ENCODE data around the gene ALDH3B2. TPM values are rescaled to one million over a fixed set of nuclear protein-coding genes. Genes with fewer than 3 reads are reported as not detected.
"Not testable (repeated sequence)": the region's sequence is repeated elsewhere in the genome, so short reads cannot be mapped to it uniquely, and the experiment has no call there.

The ALDH3B2 gene
- total RNA-seq, 1 donor from 2014 or later = not detected

DNA sequence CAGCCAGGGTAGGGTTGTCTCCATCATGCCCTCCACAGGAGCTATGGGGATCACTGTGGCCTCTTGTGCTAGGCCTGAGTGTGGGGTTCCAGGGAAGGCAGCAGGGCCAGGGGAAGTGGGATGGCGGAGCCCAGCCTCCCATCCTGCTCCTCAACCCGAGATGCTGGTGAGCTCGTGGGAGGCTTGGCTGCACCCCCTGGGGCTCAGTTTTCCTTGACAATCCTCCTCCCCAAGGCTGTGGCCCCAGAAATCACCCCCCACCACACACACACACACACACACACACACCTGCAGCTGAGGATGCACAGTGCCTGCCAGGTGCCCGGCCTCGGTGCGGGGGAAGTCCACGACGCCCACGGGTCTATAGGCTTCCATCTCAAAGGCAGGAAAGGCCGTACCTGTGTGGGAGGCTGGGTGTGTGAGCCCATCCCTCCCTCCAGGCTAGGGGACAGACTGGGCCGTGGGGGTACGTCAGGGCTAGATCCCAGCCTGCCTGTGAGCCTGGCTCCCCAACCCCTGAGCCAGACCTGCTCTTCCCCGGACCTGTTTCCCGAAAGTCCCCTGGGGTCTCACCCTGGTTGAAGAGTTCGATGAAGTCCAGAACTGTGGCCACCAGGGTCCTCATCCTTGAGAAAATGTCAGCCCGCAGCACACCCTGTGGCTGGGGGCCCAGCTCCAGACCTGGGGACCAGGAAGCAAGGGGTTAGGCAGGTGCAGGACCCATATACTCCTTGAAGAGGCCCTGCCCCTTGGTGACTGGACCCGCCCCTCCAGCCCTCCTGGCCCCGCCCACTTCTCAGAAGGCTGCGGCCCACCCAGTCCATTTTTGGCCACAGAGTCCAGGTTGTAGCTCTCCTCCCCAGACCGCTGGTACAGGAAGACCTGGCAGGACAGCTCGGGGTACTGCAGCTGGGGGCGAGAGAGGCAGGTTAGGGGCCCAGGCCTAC, 29.7 kb downstream of the ALDH3B2 start:
- DNase-seq (ENCODE audit: low read depth, low spot score) = no peak

DNA sequence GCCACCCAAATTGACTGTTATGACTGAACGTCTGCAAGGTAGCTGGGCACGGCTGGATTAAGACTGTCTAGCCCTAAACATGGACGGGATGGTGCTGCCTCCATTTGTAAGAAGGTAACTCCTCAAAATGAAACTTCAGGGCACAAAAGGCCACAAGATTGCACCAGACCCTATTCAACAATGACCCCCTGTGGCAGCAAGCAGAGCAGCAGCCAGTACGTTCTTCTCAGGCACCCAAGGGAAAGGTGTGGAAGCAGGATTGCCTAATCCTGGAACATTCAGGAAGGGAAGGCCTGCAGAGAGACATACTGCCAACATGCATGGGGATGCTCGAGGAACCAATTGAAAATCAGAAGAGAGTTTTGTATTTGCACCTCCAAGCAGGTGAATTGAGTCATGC, 30.4 kb downstream of the ALDH3B2 start:
- DNase-seq (ENCODE audit: low read depth, low spot score) = no peak

DNA sequence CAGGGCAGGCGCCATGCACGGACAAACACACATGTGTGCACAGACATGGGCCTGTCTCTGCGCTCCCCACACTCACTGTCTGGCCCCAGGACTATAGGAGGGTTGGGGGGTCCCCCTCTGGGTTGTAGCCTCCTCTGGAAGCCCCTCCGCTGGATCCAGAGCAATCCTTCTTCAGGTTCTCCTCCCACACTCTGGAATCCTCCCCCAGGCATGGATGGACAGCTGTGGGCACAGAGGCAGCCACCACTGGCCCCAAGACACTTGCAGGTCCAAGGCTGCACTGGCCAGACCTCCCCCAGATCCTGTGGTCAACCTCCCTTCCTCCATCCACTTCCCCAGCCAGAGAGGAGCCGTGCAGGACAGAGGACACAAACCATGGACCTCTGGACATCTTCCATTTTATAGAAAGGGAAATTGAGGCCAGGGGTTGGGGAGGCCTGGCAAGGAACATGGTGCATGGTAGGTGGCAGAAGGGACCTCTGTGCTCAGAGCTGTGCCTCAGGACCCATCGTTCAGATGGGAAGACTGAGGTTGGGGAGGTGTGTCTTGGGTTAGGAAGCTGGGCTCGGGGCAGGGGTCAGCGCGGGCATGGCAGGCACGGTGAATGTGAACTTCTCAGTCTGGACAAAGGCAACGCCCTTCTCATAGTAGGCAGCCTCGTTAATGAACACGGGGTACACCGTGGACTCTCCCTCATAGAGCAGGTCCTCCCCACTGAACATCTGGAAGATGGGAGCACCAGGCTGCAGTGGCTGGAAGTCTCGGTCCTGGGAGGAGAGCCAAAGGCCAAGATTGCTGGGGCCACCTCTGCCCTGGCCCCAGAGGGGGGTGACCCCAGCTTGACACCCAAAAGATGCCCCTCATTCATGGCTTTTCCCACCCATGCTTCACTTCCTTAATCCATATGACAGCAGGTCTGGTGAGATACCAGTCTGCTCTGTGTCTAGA, 32.0 kb downstream of the ALDH3B2 start:
- DNase-seq (ENCODE audit: low read depth, low spot score) = no peak

DNA sequence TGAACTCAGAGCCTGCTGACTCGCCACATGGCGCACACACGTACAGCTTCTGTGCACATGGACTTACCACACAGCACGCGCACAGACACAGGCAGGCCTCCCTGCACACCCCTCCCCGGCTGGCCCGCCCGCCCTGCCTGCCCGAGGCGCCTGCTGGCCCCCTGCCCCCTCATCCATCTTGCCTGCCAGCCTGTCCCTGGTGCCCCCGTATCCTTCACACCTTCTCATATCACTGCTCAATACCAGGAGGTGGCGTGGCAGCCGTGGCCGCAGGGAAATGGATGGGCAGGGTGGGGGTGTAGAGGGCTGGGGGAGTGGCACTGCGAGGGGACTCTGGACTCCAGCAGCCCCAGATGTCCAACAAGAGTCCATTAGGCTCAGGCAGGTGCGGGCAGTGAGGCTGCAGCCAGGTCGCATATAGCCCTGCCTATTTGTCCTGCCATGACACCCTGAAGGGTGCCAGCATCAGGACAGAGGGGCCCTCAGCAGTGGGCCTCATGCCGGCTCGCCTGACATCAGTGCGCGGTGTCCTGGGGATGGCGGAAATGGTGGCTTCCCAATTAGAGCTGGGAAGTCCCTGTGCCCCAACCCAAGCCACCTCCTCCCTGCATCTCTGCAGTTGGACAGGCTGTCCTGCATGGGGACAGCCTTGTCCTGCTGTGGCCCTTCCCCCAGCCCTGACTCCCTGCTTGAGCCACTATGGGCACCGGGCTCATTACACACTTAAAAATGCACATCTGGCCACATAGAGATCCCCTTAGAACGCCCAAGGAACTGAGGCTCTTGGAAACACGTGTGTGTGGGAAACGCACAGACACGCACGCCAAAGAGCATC, 32.9 kb downstream of the ALDH3B2 start:
- no peak for DNase-seq (ENCODE audit: low read depth, low spot score)

DNA sequence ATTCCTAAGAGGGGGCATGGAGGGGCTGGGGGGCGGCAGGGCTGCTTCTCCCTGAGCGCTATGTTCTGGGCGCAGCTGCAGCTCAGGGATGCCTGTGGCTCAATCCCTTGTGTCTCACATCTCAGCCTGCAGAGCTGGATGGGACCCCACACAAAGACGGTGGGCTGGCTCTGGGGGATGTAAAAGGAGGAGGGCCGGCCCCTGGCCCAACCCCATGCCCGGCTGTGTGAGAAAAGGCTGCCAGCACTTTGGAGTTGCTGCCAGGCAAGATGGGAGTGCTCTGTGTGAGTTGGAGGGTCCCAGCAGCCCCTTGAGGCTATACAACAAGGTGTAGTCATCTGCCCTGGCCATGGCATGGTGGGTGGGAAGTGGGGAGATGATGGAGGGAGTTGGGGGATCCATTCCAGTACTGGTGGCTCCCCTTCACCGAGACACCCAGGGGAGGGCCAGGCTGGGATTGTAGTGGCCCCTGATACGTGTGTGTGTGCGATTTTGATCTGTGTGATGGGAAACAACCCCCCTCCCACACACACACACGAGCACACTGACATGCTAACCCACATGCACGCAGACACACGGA, 33.6 kb downstream of the ALDH3B2 start:
- DNase-seq (ENCODE audit: low read depth, low spot score) = no peak

DNA sequence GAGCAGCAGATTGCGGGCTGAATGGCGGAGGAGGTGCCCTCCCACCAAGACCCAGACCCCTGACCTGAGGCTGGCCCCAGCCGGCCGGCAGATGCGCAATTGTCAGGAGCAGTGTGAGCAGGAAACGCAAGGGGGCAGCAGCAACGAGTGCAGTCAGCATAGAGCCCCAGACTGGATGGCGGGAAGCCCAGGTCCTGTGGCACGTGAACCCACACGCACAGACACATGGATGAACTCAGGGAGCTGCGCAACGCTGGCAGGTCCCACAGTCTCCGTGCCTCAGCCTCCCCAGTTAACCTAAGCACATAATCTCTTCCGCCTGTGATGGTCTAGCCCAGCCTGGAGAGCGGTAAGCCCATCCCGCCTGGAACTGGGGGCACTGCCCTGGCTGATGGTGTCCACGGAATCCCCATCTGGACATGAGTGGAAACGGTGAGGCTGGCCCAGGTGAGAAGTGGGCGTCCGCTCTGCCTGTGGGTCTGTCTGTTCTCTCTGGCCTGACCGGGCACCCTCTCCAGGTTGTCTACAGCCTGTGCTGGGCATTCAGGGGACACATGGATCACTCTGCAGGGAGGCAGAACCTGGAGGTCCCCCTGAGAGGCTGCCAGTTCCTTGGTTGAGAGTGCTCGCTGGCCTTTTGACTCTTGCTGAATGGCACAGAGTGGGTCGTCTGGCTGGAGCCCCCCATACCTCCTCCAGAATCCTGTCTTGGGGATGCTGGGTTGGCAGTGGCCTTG, 34.2 kb downstream of the ALDH3B2 start:
- DNase-seq (ENCODE audit: low read depth, low spot score) = no peak

DNA sequence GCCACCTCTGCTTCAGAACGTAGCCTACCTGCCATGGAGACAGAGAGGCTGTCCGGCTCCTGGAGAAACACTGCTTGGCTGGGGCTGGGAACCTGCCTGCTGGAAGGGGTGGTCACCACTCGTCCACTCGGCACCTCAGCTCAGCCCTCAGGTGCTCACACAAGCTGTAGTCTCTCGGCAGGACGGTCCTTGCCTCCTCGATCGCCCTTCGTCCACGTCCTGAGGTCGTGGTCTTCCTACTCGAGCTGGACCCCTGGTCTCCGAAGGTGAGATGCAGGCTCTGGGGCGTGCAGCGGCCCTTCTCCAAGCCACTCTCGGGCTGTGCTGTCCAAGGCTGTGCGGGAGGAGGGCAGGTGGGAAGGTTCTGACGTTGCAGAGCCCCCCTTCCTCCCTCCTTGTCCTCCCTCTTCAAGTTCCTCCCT, 35.0 kb downstream of the ALDH3B2 start, which contains the start of gene TBX10:
Gene TBX10, minus strand, starts transcription at position 326 of the 422 bp plus-strand sequence. Its CDS starts 291 bp downstream, at position 35.
- DNase-seq (ENCODE audit: low read depth, low spot score) = no peak

DNA sequence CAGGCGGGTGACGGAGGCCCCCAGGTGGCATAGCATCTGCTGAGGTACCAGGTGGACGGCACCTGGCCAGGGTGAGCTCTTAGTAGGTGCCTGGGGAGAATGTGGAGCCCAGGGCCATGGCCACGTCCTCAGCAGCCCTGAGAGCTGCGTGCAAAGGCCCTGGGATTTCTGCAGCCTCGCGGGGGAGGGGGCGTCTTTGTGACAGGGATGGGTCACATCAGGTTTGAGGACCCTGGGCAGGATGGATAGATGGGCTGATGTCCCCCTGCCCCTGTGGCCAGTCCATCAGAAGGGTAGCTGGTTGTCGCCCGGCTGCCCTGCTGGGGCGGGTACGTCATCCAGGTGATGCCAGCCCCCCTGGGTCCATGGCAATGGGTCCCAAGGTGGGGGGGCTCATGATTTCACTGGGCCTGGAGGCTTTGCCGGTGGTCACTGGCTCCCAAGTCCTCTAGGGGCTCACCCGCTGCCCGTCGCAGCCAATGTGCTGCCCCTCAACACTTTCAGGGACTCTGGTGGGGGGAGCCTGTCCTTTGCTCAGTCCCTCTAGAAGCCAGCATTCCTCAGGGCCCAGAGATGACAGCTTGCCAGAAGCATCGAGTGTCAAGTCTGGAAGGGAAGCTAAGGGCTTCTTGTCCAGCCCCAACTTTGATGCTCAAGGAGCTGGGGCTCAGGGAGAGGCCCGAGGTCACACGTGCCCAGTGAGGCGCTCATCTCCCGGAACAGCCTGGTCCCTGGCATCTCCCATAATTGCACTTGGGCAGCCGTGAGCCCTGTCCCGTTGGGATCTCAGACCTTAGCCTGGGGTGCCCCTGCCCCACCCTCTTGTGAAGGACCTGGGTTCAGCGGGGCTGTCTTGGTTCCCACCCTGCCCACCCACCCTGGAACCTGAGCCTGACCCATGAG, 35.6 kb downstream of the ALDH3B2 start:
- no peak for DNase-seq (ENCODE audit: low read depth, low spot score)

DNA sequence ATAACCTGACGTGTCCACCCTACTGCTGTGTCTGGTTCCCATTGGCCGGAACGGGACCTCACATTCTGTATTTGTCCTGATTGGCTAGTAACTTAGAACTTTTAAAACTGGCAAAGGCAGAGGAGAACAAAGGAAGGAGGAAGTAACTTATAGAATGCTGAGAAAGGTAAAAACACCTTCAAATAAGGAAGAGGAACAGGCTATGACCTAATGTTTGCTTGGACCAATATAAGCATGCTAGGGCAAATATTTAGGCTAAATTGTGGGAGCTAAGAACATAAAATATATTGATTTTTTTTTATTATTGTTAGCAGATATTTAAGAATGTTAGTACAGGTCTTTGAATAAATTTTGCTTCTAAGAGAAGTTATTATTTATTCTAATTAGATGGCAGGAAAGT, 37.0 kb downstream of the ALDH3B2 start:
- not testable (repeated sequence) for DNase-seq (ENCODE audit: low read depth, low spot score)

DNA sequence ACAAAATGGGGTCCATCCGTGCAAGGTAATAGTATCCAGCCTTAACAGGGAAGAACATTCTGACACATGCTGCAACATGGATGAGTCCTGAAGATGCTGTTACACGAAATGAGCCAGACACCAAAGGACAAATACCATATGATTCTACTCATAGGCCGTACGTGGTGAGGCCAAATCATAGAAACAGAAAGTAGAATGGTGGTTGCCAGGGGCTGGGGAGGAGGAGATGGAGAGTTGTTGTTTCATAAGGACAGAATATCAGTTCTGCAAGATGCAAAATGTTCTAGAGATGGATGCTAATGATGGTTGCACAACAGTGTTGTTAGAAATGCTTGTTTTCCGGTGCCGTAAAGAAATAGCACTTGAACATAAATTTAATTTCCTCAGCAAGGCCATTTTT, 37.5 kb downstream of the ALDH3B2 start:
- DNase-seq (ENCODE audit: low read depth, low spot score) = no peak

DNA sequence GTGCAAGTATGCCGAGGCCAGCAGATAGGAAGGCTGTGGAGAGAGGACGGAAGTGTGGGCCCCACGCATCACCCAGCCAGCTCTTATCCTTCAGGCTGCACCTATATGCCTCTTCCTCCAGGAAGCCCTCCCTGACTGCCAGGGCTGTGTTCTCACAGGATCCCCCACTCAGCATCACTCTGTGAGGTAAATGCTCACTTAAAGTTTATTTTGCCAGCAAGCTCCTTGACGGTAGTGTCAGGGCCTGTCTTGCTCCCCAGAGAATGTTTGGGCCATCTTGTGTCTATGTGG, 39.2 kb downstream of the ALDH3B2 start:
- DNase-seq (ENCODE audit: low read depth, low spot score) = no peak

DNA sequence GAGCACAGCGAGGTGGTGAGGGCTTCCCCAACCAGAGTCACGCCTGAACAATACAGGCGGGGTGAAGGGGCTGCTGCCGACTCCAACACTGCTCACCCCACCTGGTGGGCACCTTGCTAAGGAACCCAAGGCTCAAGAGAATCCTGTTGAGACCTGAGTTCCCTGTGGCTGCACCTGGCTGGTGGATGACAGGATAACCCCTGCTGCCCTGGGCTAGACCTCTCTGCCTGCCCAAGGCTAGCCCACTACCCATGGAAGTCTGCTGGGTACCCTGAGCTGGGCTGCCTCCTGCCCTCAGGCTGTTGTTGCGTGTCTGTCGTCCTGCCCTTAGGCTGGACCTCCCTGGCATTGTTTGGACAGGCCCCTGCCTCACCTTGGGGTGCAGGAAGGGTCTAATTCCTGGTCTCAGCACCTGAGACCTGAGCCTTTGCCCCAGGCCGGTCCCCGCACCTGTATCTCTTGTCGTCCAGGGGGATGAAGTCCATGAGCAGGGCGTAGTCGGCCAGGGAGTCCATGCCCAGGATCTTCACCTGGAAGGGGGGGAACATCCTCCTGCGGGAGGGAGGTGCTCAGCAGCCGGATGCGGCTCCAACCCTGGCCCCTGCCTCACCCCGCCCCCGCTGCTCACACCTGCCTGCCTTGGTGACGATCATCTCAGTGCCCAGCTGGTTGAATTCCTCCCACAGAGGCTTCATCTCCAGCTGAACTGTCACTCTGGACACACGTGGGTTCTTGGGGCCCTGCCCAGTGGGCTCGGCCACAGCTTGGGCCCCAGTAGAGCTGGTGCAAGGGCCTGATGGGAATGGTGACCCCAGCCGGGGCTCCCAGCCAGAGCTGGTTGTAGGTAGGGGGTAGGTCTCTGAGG, 39.8 kb downstream of the ALDH3B2 start:
- no peak for DNase-seq (ENCODE audit: low read depth, low spot score)

DNA sequence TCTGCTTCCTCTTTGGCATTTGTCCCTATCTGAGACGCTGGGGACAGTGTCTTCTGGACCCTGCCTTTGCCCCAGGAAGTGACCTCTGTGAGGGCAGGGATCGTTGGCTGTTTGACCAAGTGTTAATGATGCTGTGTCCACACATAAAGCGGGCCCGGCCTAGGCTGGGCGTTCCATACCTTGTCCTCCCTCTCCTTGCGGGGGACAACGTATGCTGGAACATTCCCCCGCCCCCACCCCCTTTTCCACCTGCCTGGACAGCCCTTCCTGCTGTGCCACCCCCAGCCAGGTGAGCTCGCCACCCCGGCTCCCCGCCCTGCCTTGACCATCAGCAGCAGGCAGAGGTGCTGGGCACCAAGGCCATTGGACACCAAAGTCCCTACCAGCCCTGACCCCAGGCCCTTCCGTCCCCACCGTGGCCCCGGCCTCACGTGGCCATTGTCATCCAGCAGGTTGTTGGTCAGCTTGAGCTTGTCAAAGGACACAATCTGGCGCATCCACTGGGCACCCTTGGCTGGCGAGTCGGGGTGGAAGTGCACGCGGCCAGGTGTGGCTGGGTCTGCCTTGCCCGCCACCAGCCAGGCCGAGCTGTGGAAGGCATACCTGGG, 40.6 kb downstream of the ALDH3B2 start:
- DNase-seq (ENCODE audit: low read depth, low spot score) = no peak

DNA sequence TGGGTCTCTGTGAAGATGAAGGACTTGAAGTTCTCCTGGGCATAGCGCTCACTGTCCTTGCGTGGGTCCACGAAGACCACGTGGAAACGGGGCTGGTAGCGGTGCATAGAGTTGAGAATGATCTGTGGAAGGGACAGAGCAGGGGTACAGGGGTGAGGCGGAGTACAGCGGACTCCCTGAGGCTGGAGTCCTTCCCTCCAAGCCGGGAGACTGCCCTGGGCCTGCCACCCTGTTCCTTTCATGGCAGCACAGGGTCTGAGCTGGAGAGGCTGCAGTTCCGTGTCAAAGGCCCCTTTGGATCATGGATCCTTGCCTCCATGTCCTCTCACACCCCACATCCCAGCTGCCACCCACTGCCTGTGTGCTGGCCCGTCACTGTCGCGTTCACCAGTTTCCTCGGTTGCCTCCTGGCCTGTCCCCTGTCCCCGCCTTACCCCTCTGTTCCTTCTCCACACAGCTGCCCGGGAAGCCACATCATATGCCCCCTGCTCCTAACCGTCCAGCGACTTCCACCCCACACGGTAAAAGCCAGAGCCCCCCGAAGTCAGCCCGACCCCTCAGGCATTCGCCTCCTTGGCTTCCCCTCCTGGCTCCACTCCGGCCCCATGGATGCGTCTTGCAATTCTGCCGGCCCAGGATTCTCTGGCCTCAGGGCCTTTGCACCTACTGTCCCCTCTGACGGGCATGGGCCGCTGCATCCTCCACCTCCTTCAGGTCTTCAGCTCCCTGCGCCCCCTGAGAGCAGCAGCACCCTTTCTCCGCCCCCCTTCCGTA, 41.3 kb downstream of the ALDH3B2 start:
- no peak for DNase-seq (ENCODE audit: low read depth, low spot score)

DNA sequence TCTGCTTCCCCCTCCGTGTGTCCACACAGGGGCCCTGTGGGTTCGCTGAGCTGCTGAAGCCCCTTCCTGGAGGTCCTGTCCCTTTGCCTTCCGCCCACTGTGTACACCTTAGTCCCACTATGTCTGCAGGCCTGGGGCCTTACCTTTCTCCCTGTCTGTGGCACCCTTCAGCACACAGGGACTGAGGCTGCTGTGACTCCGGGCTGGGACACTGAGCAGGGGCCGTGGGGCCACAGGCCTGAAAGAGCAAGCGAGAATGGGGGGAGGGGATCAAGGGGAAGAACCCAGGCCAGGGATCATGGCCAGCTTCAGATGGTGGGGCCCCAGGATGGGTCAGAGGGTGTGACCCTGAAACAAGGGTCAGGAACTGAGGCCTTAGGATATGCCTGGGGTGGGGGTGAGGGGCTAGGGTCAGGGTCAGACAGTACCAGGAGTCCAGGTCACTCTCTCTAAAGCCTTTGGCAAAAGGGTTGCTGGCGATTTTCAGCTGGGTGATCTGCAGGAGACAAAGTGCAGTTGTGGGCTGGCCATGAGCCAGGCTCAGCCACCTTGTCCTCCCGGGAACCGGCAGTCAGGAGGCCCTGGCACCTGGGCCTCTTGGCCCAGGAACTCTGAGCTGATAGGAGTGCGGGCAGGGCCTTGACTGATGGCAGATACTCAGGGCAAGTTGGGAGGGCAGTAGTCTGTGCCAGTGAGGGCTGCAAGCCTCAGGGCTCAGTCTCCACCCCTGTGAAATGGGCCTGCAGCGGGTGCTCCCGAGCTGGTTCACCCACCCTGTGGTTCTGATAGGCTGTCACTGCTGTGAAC, 42.0 kb downstream of the ALDH3B2 start:
- DNase-seq (ENCODE audit: low read depth, low spot score) = no peak

DNA sequence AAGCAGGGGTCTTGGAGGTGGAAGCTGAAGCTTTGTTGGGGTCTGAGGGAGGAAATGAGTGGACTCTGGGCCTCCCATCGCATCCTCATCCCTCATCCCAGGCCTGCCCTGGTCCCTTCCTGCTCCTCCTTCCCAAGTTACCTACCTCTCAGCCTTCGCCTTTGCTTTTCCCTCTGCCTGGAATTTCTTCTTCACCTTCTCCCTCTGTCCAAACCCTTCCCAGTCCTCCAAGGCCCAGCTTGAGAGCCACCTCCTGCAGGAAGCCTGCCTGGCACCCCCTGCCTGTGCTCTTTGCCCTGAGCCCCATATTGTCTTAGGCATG, 42.6 kb downstream of the ALDH3B2 start:
- no peak for DNase-seq (ENCODE audit: low read depth, low spot score)

Data from pulmonary artery endothelial cell (primary cell).